Gastrocnemius medialis (tissue), 4 donors: ENCODE measurements around the gene TMEM63C. TPM values are rescaled to one million over a fixed set of nuclear protein-coding genes. Genes with fewer than 3 reads are reported as not detected.

Experiments used
- ATAC-seq, 2 donors: fragments of 150-250 bp; one replicate each; pipeline ENCODE4 v1.9.1; 2016
- DNase-seq, 2 donors: peaks; one replicate each; pipeline ENCODE4 v3.0.0-alpha.2; 2019
- H3K27ac ChIP-seq, 4 donors: fragments of 200-600 bp; sonication (generic); 1 replicate in 1 of 4; 2 replicates in 3 of 4; pipeline ENCODE4 v1.5.1; 2016 to 2018; ENCODE audit warnings: mild to moderate bottlenecking in 2 of 4, moderate library complexity in 1 of 4
- H3K27me3 ChIP-seq, 3 donors: fragments of 200-600 bp; sonication (generic) in 2 of 3; 1 replicate in 1 of 3; 2 replicates in 2 of 3; pipeline versions ENCODE4 v1.5.1 to v1.6.0; 2016 to 2019; ENCODE audit warnings: mild to moderate bottlenecking in 1 of 3, moderate library complexity in 1 of 3
- H3K36me3 ChIP-seq, 2 donors: fragments of 200-600 bp; sonication (generic) in 1 of 2; one replicate each; pipeline ENCODE4 v1.5.1; 2017 to 2018
- H3K4me1 ChIP-seq, 2 donors: fragments of 200-600 bp; sonication (generic) in 1 of 2; one replicate each; pipeline ENCODE4 v1.5.1; 2016 to 2017; ENCODE audit warnings: mild to moderate bottlenecking in 2 of 2
- H3K4me3 ChIP-seq, 4 donors: fragments of 200-600 bp; sonication (generic) in 3 of 4; 1 replicate in 1 of 4; 2 replicates in 3 of 4; pipeline ENCODE4 v1.5.1; 2016 to 2019; ENCODE audit warnings: mild to moderate bottlenecking in 2 of 4
- H3K9me3 ChIP-seq, 3 donors: fragments of 200-600 bp; sonication (generic) in 2 of 3; 1 replicate in 1 of 3; 2 replicates in 2 of 3; pipeline ENCODE4 v1.5.1; 2016 to 2019
- POLR2A ChIP-seq, 2 donors: fragments of 450-650 bp; IDR thresholded peaks; one replicate each; pipeline ENCODE4 v1.6.1; 2017; ENCODE audit warnings: antibody characterized with exemption in 2 of 2, mild to moderate bottlenecking in 2 of 2, moderate library complexity in 2 of 2
- in situ Hi-C, 4 donors: fragments of 200-750 bp; cut with MboI; loops; one replicate each; pipeline versions ENCODE4 v1.15.0 to v1.8.0; 2017; ENCODE audit warnings: low sequenced_read_pairs in 4 of 4
- intact Hi-C: fragments of 100-400 bp; cut with DNase I; formaldehyde crosslinking; loops from one replicate; pipeline ENCODE4 v1.15.1; 2023; ENCODE audit warnings: low total_unique reads
- total RNA-seq, 4 donors: library from RNA; depleted of rRNA; stranded (reverse); fragments of >200 nt; gene quantifications; one replicate each; pipeline versions ENCODE4 v1.1.0 to v1.2.3, GENCODE V29; 2016
- TF ChIP-seq, protein P1 (sequence below), 5 experiments: fragments of 450-650 bp in 3 of 5; fragments of 200-600 bp in 2 of 5; sonication (generic) in 2 of 5; IDR thresholded peaks in 4 of 5; conservative IDR thresholded peaks in 1 of 5; 1 replicate in 4 of 5; 2 replicates in 1 of 5; pipeline ENCODE4 v1.5.1; 2016 to 2019; ENCODE audit warnings: antibody characterized with exemption in 5 of 5, mild to moderate bottlenecking in 3 of 5, moderate library complexity in 3 of 5

Gene TMEM63C
- total RNA-seq, 4 donors from 2014 or later: 0.05 TPM; not detected in 2

DNA sequence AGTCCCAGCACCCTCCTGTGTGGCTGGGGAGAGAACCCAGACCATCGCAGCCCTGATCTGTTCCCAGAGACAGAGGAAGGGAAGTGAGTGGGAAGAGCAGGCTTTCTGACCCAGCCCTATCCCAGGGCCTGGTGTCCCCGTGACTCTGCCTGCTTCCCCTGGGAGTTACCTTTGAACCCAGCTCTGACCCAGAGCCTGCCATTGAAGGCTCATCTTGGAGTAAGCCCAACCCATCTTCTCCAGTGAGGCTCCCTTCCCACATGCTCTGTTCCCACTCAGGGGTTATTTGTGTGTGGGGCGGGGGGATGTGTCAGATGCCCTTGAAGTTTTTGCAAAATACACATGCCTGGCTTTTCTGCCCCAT lies 6.0 kb downstream of the TMEM63C start:
- Histone ChIP-seq H3K27ac (no peak overlapping the region), H3K4me1 (no peaks in the 10 kb centered on the region), H3K27me3 (peaks cover 3 to 8% (median 7%) of the 10 kb centered on the region in 3 donors), H3K4me3 (no peak overlapping the region), H3K36me3 (no peaks in the 10 kb centered on the region), H3K9me3 (no peaks in the 10 kb centered on the region)
- in situ Hi-C loops: no loop called here
- DNase-seq (no peak), ATAC-seq (no peak)
- intact Hi-C loops: no loop called here
- no peak for TF ChIP-seq POLR2A (IDR thresholded peaks at IDR 0.05)
- TF ChIP-seq, protein P1, sequence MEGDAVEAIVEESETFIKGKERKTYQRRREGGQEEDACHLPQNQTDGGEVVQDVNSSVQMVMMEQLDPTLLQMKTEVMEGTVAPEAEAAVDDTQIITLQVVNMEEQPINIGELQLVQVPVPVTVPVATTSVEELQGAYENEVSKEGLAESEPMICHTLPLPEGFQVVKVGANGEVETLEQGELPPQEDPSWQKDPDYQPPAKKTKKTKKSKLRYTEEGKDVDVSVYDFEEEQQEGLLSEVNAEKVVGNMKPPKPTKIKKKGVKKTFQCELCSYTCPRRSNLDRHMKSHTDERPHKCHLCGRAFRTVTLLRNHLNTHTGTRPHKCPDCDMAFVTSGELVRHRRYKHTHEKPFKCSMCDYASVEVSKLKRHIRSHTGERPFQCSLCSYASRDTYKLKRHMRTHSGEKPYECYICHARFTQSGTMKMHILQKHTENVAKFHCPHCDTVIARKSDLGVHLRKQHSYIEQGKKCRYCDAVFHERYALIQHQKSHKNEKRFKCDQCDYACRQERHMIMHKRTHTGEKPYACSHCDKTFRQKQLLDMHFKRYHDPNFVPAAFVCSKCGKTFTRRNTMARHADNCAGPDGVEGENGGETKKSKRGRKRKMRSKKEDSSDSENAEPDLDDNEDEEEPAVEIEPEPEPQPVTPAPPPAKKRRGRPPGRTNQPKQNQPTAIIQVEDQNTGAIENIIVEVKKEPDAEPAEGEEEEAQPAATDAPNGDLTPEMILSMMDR (IDR thresholded peaks at IDR 0.05 in 4 of 5, conservative IDR thresholded peaks at IDR 0.05 in 1 of 5): no peak

DNA sequence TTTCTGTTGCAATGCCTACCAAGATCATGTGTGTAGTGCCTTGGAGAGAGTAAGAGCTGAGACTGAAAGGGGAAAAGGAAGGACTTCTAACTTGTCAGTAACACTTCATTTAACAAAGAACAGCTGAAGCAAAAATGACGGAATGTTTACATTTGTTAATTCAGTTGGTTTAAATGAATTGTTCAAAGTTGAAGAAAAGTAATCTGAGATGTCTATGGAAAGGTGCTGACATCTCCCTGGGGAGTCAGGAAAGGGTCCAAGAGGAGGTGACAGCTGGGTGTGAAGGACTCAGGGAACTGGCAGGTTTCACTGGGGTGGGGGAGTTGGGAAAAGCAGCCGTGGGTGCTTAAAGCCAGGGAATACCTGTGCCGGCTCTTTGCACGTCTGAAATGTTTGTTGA lies 7.9 kb downstream of the TMEM63C start:
- in situ Hi-C loops (no loop called here), intact Hi-C loops (no loop called here)
- H3K27me3 ChIP-seq: no peaks in the 10 kb centered on the region
- no peak overlapping the region for H3K27ac ChIP-seq
- no peaks in the 10 kb centered on the region for H3K4me1 ChIP-seq
- no peak overlapping the region for H3K4me3 ChIP-seq
- no peak for TF ChIP-seq POLR2A (IDR thresholded peaks at IDR 0.05)
- TF ChIP-seq, protein P1 (IDR thresholded peaks at IDR 0.05 in 4 of 5, conservative IDR thresholded peaks at IDR 0.05 in 1 of 5): no peak
- no peaks in the 10 kb centered on the region for H3K9me3 ChIP-seq
- ATAC-seq (no peak), DNase-seq (no peak)
- no peaks in the 10 kb centered on the region for H3K36me3 ChIP-seq

DNA sequence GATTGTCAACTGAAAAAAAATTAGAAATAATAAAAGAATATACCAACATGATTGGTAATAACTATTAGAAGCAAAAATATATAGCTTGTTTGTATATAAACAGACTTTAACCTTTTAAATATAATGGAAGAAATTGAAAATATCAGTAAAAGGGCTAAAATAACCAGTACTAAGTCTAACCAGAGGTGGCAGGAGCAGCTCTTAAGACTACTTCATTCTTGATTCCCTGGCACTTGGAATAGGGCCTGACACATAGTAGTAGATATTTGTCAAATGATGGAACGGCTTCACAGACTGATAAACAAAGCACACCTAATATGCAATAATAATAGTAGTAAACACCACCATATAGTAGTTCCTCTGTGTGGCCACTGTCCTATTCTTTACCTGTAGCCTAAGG lies 9.4 kb downstream of the TMEM63C start:
- no peaks in the 10 kb centered on the region for H3K27me3 ChIP-seq
- in situ Hi-C loops: no loop called here
- intact Hi-C loops: no loop called here

DNA sequence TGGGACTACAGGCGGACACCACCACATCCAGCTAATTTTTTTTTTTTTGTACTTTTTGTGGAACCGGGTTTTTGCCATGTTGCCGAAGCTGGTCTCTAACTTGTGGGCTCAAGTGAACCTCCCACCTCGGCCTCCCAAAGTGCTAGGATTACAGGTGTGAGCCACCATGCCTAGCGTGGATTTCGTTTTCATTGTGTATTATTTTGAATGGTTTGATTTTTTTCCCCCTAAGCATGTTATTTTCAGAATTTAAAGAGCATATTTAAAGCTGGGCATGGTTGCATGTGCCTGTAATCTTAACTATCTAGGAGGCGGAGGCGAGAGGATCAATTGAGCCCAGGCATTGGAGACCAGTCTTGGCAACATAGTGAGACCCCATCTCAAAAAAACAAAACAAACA lies 13.1 kb downstream of the TMEM63C start:
- TF ChIP-seq, protein P1 (IDR thresholded peaks at IDR 0.05 in 4 of 5, conservative IDR thresholded peaks at IDR 0.05 in 1 of 5): no peak
- no peak for TF ChIP-seq POLR2A (IDR thresholded peaks at IDR 0.05)
- intact Hi-C loops (no loop called here), in situ Hi-C loops (no loop called here)
- no peaks in the 10 kb centered on the region for H3K4me1 ChIP-seq
- H3K4me3 ChIP-seq: no peak overlapping the region
- no peaks in the 10 kb centered on the region for H3K36me3 ChIP-seq
- no peaks in the 10 kb centered on the region for H3K27me3 ChIP-seq
- H3K9me3 ChIP-seq: no peaks in the 10 kb centered on the region
- no peak overlapping the region for H3K27ac ChIP-seq
- ATAC-seq (no peak), DNase-seq (no peak)

More for the DNA sequence above, 9.4 kb downstream of the TMEM63C start:
- ATAC-seq: no peak
- H3K9me3 ChIP-seq: no peaks in the 10 kb centered on the region
- DNase-seq: no peak
- no peak overlapping the region for H3K4me3 ChIP-seq
- no peaks in the 10 kb centered on the region for H3K36me3 ChIP-seq
- TF ChIP-seq POLR2A (IDR thresholded peaks at IDR 0.05): no peak
- TF ChIP-seq, protein P1 (IDR thresholded peaks at IDR 0.05 in 4 of 5, conservative IDR thresholded peaks at IDR 0.05 in 1 of 5): no peak
- H3K4me1 ChIP-seq: no peaks in the 10 kb centered on the region
- H3K27ac ChIP-seq: no peak overlapping the region

DNA sequence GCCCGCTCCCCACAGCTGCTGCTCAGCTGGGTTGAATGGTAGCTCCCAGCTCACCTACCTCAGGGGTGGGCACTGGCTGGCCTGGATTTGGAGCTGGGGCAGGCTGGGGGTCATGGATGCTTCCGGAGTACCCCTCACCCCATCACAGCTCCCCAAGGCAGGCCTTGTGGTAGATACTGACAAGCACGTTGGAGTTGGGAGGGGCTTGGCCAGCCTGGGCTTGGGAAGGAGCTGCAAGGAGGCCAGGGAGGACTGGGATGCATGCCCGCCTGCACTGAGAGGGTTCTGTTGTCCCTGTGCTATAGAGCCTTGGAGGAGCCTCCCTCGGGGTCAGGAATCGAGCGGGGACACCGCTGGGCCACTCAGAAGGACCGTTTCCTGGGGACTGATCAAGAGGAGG lies 14.2 kb downstream of the TMEM63C start:
- in situ Hi-C loops (no loop called here), intact Hi-C loops (no loop called here)
- ATAC-seq (no peak), DNase-seq (no peak)
- Histone ChIP-seq H3K4me1 (no peaks in the 10 kb centered on the region), H3K27me3 (no peaks in the 10 kb centered on the region), H3K9me3 (no peaks in the 10 kb centered on the region), H3K27ac (no peak overlapping the region), H3K36me3 (no peaks in the 10 kb centered on the region), H3K4me3 (no peak overlapping the region)
- no peak for TF ChIP-seq POLR2A (IDR thresholded peaks at IDR 0.05)
- TF ChIP-seq, protein P1 (IDR thresholded peaks at IDR 0.05 in 4 of 5, conservative IDR thresholded peaks at IDR 0.05 in 1 of 5): no peak
